GM18498 (cell line): ENCODE results near the gene CD27.
"Not testable (repeated sequence)": the region's sequence is repeated elsewhere in the genome, so short reads cannot be mapped to it uniquely, and the experiment has no call there.

Source experiments
- ATAC-seq: cut with Tn5 transposase; IDR thresholded peaks from one replicate; pipeline ENCODE4 v1.9.1; 2021; ENCODE audit warnings: mild to moderate bottlenecking, moderate library complexity; ENCODE audit not compliant: unreplicated experiment

CD27 gene

DNA sequence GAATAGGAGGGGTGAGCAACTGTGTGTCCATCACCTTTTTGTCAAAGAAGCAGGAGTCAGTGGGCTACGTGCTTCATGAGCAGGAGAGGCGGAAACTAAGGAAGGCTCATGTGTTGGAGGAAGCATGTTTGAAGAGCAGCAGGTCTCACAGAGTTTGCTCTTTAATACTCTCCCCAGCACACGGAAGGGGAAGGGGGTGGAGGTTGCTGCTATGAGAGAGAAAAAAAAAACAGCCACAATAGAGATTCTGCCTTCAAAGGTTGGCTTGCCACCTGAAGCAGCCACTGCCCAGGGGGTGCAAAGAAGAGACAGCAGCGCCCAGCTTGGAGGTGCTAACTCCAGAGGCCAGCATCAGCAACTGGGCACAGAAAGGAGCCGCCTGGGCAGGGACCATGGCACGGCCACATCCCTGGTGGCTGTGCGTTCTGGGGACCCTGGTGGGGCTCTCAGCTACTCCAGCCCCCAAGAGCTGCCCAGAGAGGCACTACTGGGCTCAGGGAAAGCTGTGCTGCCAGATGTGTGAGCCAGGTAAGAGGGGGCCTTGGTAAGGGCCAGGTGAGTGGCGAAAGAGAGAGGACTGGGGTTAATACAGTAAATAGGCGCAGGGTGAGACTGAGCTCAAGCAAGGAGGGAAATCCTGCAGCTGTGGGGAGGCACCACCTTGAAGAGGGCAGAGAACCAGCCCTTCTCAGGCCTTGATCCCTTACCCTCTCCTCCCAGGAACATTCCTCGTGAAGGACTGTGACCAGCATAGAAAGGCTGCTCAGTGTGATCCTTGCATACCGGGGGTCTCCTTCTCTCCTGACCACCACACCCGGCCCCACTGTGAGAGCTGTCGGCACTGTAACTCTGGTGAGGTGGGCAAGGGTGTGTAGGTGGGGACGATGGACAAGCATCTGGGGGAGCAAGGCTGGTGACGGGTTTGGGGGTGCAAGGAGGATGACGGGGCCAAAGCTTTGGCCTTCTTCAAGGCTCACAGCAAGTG lies at the start of gene CD27:
TSS of gene CD27 (plus strand) at position 252 of the 985 bp plus-strand sequence. CDS start at position 393, 141 bp downstream.
- ATAC-seq: no peak

DNA sequence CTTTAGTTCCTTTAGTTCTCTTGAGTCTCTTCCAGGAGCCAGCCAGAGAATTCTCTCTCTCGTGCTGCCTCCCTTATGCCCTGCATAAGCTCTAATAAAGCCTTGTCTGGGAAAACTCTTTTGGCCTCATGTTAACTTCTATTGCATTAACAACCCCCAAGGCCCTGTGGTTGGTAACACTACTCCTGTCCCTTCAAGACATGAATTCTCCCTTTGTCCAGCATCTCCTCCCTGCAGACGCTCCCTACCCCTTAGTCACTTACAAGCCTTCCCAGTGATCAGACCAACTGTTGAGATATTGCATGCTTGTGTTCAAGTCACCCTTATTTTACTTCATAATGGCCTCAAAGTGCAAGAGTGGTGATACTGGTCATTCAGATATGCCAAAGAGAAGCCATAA lies 48.7 kb upstream of the CD27 start:
- ATAC-seq: no peak

DNA sequence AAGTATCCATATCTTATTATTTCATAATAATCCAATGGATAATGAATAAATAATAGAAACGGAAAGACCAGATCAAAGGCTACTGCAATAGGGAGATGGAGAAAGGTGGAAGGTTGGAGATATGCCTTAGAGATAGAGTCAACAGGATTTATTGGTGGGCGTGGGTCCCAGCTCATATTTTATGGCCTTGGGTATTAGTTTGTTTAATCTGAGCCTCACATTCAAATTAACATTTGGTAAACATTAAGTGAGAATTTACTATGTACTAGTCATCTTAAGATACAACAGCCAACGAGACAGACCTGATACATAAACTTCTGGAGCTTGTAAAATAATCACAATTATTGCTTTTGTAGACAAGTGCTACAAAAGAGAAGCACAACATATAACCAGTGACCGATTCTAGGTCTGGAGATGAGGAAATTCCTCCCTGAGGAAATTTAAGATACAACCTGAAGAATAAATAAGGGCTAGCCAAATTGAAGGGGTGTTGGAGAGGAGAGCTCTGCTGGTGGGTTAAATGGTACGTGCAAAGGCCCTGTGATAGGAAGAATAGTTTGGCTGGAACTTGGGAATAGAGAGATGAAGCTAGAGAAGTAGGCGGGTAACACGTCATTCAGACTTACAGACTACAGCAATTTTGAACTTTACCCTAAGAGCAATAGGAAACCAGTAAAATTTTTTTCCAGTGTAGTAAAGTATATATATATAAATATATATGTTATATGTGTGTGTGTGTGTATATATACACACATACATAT lies 44.7 kb upstream of the CD27 start:
- ATAC-seq: no peak

DNA sequence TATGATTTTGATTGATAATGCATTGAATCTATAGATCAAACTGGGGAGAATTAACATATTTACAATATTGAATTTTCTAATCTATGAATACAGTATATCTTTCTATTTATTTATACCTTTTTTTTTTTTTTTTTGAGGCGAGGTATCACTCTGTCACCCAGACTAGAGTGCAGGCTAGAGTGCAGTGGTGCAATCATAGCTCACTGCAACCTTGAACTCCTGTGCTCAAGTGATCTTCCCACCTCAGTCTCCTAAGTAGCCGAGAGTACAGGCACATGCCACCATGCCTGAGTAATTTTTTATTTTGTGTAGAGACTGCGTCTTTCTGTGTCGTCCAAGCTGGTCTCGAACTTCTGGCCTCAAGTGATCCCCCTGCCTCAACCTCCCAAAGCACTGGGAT lies 40.4 kb upstream of the CD27 start:
- no peak for ATAC-seq

DNA sequence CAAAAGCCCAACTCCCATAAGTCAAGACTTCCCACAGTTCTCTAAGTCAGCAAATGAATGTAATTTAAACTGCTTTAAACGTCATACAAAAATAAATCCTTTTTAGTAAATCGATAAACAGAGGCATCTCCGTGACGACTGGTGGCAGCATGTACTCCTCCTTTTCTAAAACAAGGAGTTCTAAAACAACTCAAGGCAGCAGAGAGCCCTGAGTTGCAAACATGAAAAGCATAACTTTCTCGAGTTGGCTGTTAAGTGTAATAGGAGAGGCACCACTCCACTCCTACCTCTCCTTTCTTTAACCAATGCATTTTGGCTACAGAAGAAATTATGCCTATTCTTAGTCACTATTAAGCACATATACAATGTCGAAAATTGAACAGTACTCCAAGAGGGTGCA lies 38.8 kb upstream of the CD27 start:
- no peak for ATAC-seq

DNA sequence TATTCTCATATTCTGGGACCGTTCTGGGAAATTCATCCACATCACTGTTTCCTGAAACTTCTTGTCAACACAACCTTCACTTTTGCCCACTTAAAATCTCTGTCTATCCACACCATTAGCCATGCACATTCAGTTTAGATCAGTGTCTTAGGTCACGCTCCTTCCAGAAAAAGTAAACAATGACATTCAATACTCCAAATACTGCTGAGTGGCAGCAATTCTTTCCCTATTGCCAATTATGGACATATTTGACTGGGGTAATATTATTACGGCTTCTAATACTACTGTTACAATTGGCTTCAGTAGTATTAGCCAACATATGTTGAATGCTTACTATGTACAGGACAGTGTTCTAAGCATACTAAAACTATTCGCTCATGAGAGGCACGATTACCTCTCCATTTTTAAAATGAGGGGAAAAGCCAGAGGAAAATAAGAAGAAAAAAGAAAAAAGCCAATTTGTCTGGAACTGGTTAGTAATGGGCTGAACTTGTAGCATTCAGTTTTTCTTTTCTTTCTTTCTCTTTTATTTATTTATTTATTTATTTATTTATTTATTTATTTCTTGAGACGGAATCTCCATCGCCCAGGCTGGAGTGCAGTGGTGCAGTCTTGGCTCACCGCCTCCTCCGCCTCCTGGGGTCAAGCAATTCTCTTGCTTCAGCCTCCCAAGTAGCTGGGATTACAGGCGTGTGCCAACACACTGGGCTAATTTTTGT lies 37.4 kb upstream of the CD27 start:
- no peak for ATAC-seq

DNA sequence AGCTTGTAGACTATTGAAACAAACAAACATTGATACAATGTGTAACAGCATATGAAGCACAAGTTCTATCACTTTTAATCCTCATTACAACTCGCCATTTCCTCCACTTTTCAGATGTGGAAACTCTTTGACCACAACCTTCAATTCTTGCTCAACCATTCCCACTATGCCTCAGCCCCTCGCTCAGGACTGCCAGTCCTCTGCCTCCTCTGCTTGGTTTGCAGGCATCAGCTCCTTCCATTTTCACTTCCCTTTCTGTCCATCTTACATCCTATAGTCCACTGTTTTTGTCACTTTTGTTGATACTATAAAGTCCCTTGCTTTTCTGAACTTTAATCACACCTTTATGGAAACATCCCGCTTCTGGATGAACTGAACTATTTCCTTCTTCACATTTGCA lies 28.2 kb upstream of the CD27 start:
- ATAC-seq: no peak

DNA sequence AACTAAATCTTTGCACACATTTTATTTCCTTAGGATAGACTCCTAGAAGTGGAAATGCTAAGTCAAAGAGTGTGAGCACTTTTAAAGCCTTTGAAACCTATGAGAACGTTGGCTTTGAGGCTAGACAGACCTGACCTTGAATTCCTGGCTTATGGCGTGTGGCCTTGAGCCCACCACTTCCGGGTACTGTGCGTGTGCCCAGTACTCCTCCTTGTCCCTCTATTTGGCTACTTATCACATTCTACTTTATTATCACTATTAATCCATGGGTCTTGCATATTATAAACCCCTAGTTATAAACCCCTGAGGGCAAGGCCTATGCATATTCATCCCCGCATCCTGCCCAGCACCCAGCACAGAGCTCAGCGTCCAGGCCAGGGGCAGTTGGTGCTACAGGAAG lies 26.0 kb upstream of the CD27 start:
- no peak for ATAC-seq

DNA sequence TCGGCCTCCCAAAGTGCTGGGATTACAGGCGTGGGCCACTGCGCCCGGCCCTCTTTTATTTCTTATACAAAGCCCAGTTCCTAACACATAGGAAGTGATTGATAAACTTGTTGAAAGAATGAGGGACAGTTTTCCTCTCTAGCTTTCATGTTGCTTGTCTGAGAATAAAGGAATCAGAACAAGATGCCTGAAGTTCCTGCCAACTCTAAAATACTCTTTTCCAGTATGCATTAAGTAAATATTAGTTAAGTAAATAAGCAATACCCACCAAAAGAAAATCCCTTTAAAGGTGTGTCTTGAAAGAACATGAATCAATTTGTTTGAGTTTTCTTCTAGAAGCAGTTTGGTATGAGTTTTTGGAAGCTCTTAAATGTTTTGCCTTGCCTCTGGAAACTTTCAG lies 24.4 kb upstream of the CD27 start:
- no peak for ATAC-seq

DNA sequence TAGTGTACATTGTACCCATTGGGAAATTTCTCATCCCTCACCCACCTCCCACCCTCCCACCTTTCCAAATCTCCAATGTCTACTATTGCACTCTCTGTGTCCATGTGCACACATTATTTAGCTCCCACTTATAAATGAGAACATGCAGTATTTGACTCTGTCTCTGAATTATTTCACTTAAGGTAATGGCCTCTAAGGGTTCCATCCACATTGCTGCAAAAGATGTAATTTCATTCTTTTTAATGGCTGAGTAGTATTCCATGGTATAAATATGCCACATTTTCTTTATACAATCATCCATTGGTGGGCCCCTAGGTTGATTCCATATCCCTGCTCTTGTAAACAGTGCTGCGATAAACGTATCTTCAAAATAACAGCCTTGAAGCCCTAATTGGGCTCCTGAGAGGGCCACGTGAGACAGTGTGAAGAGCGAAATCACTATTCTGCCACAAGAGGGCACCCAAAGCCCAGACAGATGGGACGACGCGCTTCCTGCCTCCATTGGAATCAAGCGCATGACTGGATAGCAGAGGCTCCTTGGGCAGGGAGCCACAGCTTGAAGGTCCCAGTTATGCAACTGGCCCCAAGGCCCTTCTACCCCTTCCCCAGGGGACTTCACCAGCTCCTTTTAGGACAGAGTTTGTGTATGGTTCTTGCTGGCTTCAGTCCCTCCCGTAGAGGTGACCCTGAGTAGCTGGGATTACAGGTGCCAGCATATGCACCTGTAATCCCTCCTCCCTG lies 21.3 kb upstream of the CD27 start:
- peak; percentile 47 for ATAC-seq

DNA sequence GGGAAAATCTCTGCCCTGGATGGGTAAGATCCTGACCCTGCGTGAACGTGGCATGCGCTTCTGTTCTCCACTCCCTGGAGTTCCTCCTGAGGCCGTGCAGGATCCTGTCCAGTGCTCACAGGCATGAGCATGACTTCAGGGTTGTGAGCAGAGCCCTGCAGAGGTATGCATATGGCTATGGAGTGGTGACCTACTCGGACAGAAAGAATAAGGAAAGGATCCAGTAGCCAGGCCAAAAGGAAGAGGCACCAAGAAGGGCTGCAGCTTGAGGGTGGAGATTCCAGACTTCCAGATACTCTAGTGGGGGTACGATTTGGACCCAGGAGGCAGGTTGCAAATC lies 20.8 kb upstream of the CD27 start:
- ATAC-seq: no peak

DNA sequence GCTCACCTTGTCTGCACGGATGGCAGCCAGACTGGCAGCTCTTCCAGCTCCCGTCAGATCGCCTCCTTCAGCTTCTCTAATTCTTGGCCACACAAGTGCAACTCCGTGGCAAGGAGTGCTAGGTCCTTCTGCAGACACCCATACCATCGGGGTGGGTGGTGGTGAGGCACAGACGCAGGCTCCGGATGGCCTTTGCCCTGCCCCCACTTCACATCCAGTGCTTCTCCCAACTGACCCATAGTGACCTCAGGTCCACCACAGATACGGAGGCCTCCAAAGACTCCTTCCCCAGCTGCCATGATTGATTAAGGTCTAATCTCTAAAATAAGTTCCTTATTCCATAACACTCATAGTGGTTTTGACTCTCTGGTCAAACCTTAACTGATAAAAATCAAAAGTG lies 19.9 kb upstream of the CD27 start:
- ATAC-seq: no peak

DNA sequence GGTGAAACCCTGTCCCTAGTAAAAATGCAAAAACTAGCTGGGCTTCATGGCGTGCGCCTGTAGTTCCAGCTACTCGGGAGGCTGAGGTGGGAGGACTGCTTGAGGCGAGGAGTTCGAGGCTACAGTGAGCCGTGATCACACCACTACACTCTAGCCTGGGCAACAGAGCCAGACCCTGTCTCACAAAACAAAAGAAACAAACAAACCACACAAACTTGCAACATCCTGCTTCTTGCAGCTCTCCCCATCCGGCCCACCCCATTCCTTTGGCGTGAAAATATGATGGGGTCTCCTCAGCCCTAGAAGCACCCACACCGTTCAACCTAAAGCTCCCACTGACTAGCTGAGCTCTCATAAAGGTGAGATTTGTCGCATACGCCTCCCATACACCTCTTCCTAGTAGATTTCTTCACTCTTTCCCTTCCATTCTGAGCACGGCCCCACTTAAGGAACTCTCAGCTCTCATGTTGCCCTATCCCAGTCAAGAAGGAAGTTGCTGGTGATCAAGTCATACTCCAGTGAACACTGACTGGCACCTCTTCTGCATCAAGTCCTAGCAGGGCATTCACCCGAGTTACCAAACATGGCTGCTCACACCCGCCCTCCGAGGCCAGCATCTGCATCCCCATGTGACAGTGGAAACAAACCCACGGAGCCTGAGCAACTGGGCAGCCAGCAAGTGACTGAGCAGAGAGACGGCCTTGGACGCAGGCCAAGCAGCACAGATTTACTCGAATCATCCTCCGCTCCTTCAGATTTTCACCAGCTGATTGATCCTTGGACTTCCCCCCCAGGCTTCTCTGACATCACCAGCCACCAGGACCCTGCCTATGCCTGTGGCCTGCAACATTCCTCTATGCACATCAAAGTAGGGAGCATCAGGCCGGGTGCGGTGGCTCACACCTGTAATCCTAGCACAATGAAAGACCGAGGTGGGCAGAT lies 18.9 kb upstream of the CD27 start:
- ATAC-seq: no peak

DNA sequence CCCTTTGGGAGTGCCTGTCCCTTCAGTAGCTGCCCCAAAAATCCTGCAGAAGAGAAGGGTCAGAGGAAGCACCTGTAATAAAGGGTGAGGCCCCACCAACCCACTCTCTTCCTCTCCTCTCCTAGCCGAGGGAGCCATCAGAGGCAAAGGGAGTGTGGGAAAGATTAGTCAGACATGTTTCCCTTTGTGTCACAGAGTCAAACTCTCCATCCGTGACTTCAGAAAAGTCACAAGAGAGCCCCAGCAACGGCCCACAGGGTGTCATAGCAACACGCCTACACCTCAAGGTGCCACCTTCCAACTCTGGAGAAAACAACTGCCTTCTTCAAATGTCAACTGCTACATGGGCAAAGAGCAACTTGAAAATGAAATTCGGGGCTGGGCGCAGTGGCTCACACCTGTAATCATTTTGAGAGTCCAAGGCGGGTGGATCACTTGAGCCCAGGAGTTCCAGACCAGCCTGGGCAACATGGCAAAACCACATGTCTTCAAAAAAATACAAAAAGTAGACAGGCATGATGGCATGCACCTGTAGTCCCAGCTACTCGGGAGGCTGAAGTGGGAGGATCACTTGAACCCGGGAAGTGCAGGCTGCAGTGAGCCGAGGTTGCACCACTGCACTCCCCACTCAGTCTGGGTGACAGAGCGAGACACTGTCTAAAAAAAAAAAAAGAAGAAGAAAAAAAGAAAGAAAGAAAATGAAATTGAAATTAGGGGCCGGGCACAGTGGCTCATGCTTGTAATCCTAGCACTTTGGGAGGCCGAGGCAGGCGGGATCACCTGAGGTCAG lies 17.7 kb upstream of the CD27 start:
- ATAC-seq: peak; percentile 73

DNA sequence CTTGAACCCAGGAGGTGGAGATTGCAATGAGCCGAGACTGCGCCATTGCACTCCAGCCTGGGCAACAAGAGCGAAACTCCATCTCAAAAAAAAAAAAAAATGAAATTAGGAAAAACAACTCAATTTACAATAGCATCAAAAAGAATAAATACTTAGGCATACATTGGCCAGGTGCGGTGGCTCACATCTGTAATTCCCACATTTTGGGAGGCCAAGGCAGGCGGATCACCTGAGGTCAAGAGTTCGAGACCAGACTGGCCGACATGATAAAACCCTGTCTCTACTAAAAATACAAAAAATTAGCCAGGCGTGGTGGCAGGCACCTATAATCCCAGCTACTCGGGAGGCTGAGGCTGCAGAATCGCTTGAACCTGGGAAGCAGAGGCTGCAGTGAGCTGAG lies 17.0 kb upstream of the CD27 start:
- not testable (repeated sequence) for ATAC-seq

DNA sequence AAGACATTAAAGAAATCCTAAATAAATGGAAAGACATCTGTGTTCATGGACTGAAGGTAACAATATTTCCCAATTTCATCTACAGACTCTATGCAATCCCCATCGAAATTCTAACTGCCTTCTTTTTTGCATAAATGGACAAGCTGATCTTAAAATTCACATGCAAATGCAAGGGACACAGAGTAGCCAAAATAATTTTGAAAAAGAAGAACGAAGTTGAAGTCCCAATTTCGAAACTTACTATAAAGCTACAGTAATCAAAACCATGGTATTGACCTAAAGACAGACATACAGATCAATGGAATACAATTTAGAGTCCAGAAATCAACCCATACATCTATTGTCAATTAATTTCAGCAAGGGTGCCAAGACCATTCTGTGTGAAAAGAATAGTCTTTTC lies 16.4 kb upstream of the CD27 start:
- no peak for ATAC-seq

DNA sequence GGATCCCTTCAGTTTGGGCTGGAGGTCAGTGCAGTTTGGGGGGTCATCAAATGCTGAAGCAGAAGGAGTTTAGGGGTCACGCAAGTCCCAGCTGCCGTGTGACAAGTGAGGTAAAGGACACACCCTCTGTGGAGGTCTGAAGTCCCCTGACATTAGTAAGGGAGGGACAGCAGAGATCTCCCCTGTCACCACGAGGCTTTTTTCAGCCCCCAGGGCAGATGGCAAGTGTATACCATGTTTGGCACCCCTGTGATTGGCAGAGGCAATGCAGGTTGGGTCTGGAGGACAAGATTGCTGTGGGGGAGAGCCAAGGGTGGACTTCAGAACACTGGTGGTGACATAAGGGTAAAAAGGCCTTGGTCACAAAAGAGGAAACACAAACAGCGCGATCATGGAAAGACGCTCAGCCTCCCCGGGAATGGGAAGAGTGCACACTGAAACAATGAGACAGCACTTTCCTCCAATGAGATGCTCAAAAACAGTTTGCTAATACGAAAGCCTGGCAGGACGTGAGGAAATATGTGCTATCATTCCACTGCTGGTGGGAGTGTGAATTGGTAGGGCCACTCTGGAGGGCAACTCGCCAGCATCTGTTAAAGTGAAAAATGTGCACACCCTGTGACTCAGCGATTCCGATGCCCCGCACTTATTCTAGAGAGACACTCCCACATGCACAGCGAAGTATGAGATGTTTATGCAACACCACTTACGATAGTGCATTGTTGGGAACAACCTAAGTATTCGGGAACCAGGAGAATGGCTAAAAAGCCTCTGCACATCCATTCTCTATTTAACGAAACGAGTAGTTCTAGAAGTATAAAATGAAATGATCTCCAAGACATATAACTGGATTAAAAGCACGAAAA lies 14.4 kb upstream of the CD27 start:
- ATAC-seq: no peak

DNA sequence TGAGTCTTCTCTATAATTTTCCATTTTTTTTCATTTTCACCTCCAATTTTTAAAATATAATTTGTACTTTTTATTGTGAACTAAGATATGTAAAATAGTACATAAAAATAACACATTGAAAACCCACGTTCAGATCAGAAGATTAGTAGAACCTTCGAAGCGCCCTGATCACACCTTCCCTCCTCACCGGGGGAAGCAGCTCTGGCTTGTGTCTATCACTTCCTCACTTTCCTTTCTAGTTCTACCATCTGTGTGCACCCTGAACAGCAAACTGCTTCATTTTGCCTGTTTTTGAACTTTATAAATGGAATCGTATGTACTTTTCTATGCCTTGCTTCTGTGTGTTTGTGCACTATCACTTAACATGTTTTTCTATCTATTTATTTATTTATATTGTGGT lies 11.8 kb upstream of the CD27 start:
- no peak for ATAC-seq
